ENCODE data around the gene PLAGL2. TPM values are rescaled to one million over a fixed set of nuclear protein-coding genes. Genes with fewer than 3 reads are reported as not detected.

Gene PLAGL2
- total RNA-seq, 1 experiment from 2014 or later: 21.4 TPM

DNA sequence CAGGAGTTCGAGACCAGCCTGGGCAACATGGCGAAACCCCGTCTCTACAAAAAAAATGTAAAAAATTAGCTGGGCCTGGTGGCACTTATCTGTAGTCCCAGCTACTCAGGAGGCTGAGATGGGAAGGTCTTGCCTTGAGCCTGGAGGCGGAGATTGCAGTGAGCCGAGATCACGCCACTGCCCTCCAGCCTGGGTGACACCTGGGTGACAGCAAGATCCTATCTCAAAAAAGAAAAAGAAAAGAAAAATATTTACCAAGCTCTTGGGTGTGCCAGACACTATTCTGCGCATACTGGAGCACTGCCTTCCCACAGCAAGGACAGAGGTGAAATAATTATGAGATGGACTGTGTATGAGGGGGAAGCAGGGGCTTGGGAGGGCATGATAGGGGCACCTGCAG, 19.8 kb upstream of the PLAGL2 start:
- ChIA-PET CTCF (no interaction called here), POLR2A (no interaction called here)
- Mint-ChIP-seq H3K27me3 (ENCODE audit: low read depth) (no peaks in the 10 kb centered on the region), H3K4me1 (no peaks in the 10 kb centered on the region), H3K9me3 (no peaks in the 10 kb centered on the region), H3K36me3 (peaks cover 47% of the 10 kb centered on the region), H3K27ac (no peak overlapping the region), H3K4me3 (no peak overlapping the region)
- ATAC-seq (no peak), DNase-seq (ENCODE audit: low spot score) (no peak)
- no peak for TF ChIP-seq RORB (CRISPR knock-in tag; IDR thresholded peaks at IDR 0.05)
- TF ChIP-seq, protein P1, sequence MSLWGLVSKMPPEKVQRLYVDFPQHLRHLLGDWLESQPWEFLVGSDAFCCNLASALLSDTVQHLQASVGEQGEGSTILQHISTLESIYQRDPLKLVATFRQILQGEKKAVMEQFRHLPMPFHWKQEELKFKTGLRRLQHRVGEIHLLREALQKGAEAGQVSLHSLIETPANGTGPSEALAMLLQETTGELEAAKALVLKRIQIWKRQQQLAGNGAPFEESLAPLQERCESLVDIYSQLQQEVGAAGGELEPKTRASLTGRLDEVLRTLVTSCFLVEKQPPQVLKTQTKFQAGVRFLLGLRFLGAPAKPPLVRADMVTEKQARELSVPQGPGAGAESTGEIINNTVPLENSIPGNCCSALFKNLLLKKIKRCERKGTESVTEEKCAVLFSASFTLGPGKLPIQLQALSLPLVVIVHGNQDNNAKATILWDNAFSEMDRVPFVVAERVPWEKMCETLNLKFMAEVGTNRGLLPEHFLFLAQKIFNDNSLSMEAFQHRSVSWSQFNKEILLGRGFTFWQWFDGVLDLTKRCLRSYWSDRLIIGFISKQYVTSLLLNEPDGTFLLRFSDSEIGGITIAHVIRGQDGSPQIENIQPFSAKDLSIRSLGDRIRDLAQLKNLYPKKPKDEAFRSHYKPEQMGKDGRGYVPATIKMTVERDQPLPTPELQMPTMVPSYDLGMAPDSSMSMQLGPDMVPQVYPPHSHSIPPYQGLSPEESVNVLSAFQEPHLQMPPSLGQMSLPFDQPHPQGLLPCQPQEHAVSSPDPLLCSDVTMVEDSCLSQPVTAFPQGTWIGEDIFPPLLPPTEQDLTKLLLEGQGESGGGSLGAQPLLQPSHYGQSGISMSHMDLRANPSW (CRISPR knock-in tag; conservative IDR thresholded peaks at IDR 0.05; ENCODE audit: low read depth): no peak
- no peak for TF ChIP-seq ZNF532 (CRISPR knock-in tag; IDR thresholded peaks at IDR 0.05; ENCODE audit: borderline replicate concordance)
- no peak for TF ChIP-seq PRDM15 (CRISPR knock-in tag; IDR thresholded peaks at IDR 0.05)
- no peak for TF ChIP-seq GABPB1 (CRISPR knock-in tag; IDR thresholded peaks at IDR 0.05)
- TF ChIP-seq ZNF263 (CRISPR knock-in tag; IDR thresholded peaks at IDR 0.05; ENCODE audit: low read depth): no peak
- TF ChIP-seq JAZF1 (CRISPR knock-in tag; IDR thresholded peaks at IDR 0.05): no peak
- TF ChIP-seq, protein P2, sequence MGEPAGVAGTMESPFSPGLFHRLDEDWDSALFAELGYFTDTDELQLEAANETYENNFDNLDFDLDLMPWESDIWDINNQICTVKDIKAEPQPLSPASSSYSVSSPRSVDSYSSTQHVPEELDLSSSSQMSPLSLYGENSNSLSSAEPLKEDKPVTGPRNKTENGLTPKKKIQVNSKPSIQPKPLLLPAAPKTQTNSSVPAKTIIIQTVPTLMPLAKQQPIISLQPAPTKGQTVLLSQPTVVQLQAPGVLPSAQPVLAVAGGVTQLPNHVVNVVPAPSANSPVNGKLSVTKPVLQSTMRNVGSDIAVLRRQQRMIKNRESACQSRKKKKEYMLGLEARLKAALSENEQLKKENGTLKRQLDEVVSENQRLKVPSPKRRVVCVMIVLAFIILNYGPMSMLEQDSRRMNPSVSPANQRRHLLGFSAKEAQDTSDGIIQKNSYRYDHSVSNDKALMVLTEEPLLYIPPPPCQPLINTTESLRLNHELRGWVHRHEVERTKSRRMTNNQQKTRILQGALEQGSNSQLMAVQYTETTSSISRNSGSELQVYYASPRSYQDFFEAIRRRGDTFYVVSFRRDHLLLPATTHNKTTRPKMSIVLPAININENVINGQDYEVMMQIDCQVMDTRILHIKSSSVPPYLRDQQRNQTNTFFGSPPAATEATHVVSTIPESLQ (CRISPR knock-in tag; IDR thresholded peaks at IDR 0.05): no peak
- TF ChIP-seq, protein P3, sequence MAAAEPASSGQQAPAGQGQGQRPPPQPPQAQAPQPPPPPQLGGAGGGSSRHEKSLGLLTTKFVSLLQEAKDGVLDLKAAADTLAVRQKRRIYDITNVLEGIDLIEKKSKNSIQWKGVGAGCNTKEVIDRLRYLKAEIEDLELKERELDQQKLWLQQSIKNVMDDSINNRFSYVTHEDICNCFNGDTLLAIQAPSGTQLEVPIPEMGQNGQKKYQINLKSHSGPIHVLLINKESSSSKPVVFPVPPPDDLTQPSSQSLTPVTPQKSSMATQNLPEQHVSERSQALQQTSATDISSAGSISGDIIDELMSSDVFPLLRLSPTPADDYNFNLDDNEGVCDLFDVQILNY (CRISPR knock-in tag; IDR thresholded peaks at IDR 0.05): no peak
- no peak for TF ChIP-seq ERG (CRISPR knock-in tag; IDR thresholded peaks at IDR 0.05)
- TF ChIP-seq ZNF416 (CRISPR knock-in tag; IDR thresholded peaks at IDR 0.05): no peak
- no peak for TF ChIP-seq TEAD4 (CRISPR knock-in tag; IDR thresholded peaks at IDR 0.05)
- TF ChIP-seq, protein P4, sequence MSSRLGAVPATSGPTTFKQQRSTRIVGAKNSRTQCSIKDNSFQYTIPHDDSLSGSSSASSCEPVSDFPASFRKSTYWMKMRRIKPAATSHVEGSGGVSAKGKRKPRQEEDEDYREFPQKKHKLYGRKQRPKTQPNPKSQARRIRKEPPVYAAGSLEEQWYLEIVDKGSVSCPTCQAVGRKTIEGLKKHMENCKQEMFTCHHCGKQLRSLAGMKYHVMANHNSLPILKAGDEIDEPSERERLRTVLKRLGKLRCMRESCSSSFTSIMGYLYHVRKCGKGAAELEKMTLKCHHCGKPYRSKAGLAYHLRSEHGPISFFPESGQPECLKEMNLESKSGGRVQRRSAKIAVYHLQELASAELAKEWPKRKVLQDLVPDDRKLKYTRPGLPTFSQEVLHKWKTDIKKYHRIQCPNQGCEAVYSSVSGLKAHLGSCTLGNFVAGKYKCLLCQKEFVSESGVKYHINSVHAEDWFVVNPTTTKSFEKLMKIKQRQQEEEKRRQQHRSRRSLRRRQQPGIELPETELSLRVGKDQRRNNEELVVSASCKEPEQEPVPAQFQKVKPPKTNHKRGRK (CRISPR knock-in tag; IDR thresholded peaks at IDR 0.05; ENCODE audit: borderline replicate concordance): no peak
